GM06990 (cell line): ENCODE results near the gene TSHZ1.

Source experiments
- DNase-seq: peaks from one replicate; pipeline ENCODE4 v3.0.0-alpha.2; 2011; ENCODE audit not compliant: insufficient read length; ENCODE audit errors: extremely low read depth
- H3K27me3 ChIP-seq: replicated peaks from 2 replicates; pipeline ENCODE4 v1.6.0; 2011; ENCODE audit warnings: low read length; ENCODE audit not compliant: control insufficient read depth, insufficient read depth
- H3K36me3 ChIP-seq: 2 replicates; pipeline ENCODE4 v1.5.1; 2011; ENCODE audit warnings: low read length; ENCODE audit not compliant: control insufficient read depth, insufficient read depth
- H3K4me3 ChIP-seq: replicated peaks from 2 replicates; pipeline ENCODE4 v1.5.1; 2011; ENCODE audit warnings: low read depth, mild to moderate bottlenecking, control low read depth, low read length
- CTCF ChIP-seq: IDR thresholded peaks from 2 replicates; pipeline ENCODE4 v1.5.1; 2011; ENCODE audit warnings: low read length, control low read depth, mild to moderate bottlenecking, inconsistent platforms; ENCODE audit not compliant: insufficient read depth, poor library complexity, severe bottlenecking

The TSHZ1 gene

GRCh38 chr18:75216212-75216910, 5.8 kb downstream of the TSHZ1 start:
- Histone ChIP-seq H3K4me3 (no peak overlapping the region), H3K27me3 (no peaks in the 10 kb centered on the region), H3K36me3 (no peaks in the 10 kb centered on the region)
- DNase-seq = no peak
- TF ChIP-seq CTCF = no peak

GRCh38 chr18:75216911-75217689, 6.5 kb downstream of the TSHZ1 start:
- DNase-seq = no peak
- no peaks in the 10 kb centered on the region for H3K27me3 ChIP-seq
- TF ChIP-seq CTCF = no peak
- no peaks in the 10 kb centered on the region for H3K36me3 ChIP-seq
- no peak overlapping the region for H3K4me3 ChIP-seq

- no peak for DNase-seq
These were observed 7.7 kb downstream of the TSHZ1 start for GRCh38 chr18:75218065-75218923.

GRCh38 chr18:75219745-75220375, 9.3 kb downstream of the TSHZ1 start:
- Histone ChIP-seq H3K4me3 (no peak overlapping the region), H3K27me3 (no peaks in the 10 kb centered on the region), H3K36me3 (no peaks in the 10 kb centered on the region)
- no peak for DNase-seq
- no peak for TF ChIP-seq CTCF

More at GRCh38 chr18:75218065-75218923, 7.7 kb downstream of the TSHZ1 start:
- TF ChIP-seq CTCF = no peak
- no peaks in the 10 kb centered on the region for H3K36me3 ChIP-seq
- no peaks in the 10 kb centered on the region for H3K27me3 ChIP-seq
- no peak overlapping the region for H3K4me3 ChIP-seq

- TF ChIP-seq CTCF = no peak
- DNase-seq = no peak
- Histone ChIP-seq H3K36me3 (no peaks in the 10 kb centered on the region), H3K27me3 (no peaks in the 10 kb centered on the region), H3K4me3 (no peak overlapping the region)
These were observed 10.2 kb downstream of the TSHZ1 start for GRCh38 chr18:75220551-75221355.
